ENCODE results near the gene ZNF574. TPM values are rescaled to one million over a fixed set of nuclear protein-coding genes. Genes with fewer than 3 reads are reported as not detected.

Gene ZNF574
- total RNA-seq, 1 experiment from 2014 or later: 22.4 TPM

DNA sequence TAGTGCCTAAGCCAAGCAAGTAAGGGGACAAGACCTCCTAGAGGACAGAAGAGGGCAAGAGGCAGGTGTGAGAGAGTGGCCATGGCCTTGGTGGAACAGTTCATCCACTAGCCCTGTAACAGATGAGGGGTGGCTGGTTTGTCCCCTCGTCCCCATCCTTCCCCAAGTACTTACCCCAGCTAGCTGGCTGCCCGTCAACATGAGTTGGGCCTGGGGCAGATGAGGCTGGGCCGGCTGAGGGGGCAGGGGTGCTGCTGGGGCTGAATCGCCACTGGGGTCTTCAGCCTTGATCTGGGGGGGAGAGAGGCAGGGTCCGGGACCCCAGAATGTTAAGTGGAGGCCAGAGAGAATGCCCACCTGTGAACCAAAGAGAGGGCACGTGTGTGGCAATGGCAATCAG is 41.1 kb downstream of the ZNF574 start:
- no peak overlapping the region for H3K4me3 ChIP-seq (ENCODE audit: low read depth, low read length)
- Mint-ChIP-seq H3K27ac (ENCODE audit: unreplicated experiment) (no peak overlapping the region), H3K36me3 (ENCODE audit: insufficient read depth, unreplicated experiment) (no peaks in the 10 kb centered on the region), H3K27me3 (ENCODE audit: insufficient read depth, unreplicated experiment) (no peaks in the 10 kb centered on the region), H3K4me1 (ENCODE audit: low read depth, unreplicated experiment) (no peaks in the 10 kb centered on the region), H3K4me3 (ENCODE audit: unreplicated experiment) (no peak overlapping the region), H3K9me3 (ENCODE audit: unreplicated experiment) (no peaks in the 10 kb centered on the region)
- TF ChIP-seq, protein P1, sequence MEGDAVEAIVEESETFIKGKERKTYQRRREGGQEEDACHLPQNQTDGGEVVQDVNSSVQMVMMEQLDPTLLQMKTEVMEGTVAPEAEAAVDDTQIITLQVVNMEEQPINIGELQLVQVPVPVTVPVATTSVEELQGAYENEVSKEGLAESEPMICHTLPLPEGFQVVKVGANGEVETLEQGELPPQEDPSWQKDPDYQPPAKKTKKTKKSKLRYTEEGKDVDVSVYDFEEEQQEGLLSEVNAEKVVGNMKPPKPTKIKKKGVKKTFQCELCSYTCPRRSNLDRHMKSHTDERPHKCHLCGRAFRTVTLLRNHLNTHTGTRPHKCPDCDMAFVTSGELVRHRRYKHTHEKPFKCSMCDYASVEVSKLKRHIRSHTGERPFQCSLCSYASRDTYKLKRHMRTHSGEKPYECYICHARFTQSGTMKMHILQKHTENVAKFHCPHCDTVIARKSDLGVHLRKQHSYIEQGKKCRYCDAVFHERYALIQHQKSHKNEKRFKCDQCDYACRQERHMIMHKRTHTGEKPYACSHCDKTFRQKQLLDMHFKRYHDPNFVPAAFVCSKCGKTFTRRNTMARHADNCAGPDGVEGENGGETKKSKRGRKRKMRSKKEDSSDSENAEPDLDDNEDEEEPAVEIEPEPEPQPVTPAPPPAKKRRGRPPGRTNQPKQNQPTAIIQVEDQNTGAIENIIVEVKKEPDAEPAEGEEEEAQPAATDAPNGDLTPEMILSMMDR (IDR thresholded peaks at IDR 0.05; ENCODE audit: insufficient read depth in 1 of 2, low read depth in 1 of 2, low read length in 1 of 2, severe bottlenecking in 1 of 2, unreplicated experiment in 1 of 2): no peak
- CTCF ChIA-PET: no interaction called here
- H3K9me3 ChIP-seq: no peaks in the 10 kb centered on the region
- no peaks in the 10 kb centered on the region for H3K36me3 ChIP-seq (ENCODE audit: control insufficient read depth, insufficient read depth, low read length)
- no peak for DNase-seq
- intact Hi-C loops (cut with micrococcal nuclease; ENCODE audit: unreplicated experiment): no loop called here
- H3K27me3 ChIP-seq (replicated peaks; ENCODE audit: control insufficient read depth, insufficient read depth, low read length): no peaks in the 10 kb centered on the region; the same call in 1 of the 2 replicates
- no peaks in the 10 kb centered on the region; the same call in 1 of the 2 replicates for H3K4me1 ChIP-seq
- POLR2A ChIA-PET: no interaction called here
- BruUV-seq (replicated peaks): no TSS peak

DNA sequence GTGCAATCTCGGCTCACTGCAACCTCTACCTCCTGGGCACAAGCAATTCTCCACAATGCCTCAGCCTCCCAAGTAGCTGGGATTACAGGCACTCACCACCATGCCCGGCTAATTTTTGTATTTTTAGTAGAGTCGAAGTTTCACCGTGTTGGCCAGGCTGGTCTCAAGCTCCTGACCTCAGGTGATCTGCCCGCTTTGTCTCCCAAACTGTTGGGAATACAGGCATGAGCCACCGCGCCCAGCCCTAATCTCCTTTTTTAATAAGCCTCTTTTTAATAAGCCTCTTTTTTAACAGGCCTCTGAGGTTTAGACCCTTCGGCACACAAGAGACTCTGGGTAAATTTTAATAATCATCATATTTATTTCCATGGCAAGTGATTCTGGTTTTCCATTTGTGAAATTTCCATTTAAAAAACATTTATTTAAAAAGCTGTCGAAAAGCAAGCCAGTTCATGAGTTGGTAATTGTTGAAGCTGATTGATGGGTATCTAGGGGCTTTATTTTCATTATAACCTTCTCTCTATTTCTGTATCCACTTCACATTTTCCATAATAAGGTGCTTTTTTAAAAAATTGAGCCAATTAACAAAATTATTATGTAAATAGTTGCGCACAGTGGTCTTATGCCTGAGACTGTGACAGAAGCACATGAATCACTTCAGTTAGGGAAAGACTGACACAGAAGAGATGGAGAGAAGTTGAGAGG is 44.5 kb downstream of the ZNF574 start:
- Mint-ChIP-seq H3K4me1 (ENCODE audit: low read depth, unreplicated experiment) (no peaks in the 10 kb centered on the region), H3K27ac (ENCODE audit: unreplicated experiment) (no peak overlapping the region), H3K9me3 (ENCODE audit: unreplicated experiment) (no peaks in the 10 kb centered on the region), H3K27me3 (ENCODE audit: insufficient read depth, unreplicated experiment) (peaks cover 3% of the 10 kb centered on the region), H3K4me3 (ENCODE audit: unreplicated experiment) (no peak overlapping the region), H3K36me3 (ENCODE audit: insufficient read depth, unreplicated experiment) (no peaks in the 10 kb centered on the region)
- Histone ChIP-seq H3K4me1 (no peaks in the 10 kb centered on the region), H3K4me3 (ENCODE audit: low read depth, low read length) (no peak overlapping the region), H3K36me3 (ENCODE audit: control insufficient read depth, insufficient read depth, low read length) (no peaks in the 10 kb centered on the region), H3K27me3 (replicated peaks; ENCODE audit: control insufficient read depth, insufficient read depth, low read length) (no peaks in the 10 kb centered on the region; the same call in 1 of the 2 replicates), H3K9me3 (no peaks in the 10 kb centered on the region)
- no TSS peak for BruUV-seq (replicated peaks)
- DNase-seq: no peak
- intact Hi-C loops (cut with micrococcal nuclease; ENCODE audit: unreplicated experiment): no loop called here
- TF ChIP-seq, protein P1 (IDR thresholded peaks at IDR 0.05; ENCODE audit: insufficient read depth in 1 of 2, low read depth in 1 of 2, low read length in 1 of 2, severe bottlenecking in 1 of 2, unreplicated experiment in 1 of 2): no peak
- ChIA-PET POLR2A (no interaction called here), CTCF (interaction anchor here (0.6 kb wide), 1 partner anchor 25 kb away, joined by 4 read pairs; no protein-coding TSS in a partner anchor)

DNA sequence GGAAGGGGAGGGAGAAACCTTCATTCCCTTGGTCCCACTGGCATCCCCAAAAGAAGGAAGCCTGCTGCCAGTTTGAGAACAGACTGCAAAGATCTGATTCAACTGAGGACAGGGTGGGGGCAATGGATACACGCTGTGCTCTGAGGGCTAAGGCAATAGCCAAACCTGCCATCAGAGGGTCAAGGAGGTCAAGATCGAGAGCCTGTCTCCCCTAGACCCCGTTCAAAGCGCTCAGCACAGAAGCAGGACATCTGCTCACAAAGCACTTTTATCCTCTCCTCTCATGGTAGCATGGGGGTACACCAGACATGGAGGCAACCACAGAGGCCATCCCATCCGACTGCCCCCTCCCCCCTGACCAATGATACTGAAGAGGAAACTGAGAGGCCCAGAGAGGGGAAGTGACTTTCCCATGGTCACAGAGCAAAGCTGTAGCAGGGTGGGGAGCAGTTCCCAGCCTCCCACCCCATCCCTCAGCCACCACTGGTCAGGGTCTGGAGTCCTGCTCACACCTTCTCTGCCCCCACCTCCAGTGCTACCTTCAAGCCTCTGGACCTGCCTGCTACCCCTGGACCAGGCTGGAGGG is 45.2 kb downstream of the ZNF574 start:
- BruUV-seq (replicated peaks): no TSS peak
- ChIA-PET CTCF (no interaction called here), POLR2A (no interaction called here)

More for the DNA sequence above, 45.2 kb downstream of the ZNF574 start:
- Mint-ChIP-seq H3K27me3 (ENCODE audit: insufficient read depth, unreplicated experiment) (peaks cover 5% of the 10 kb centered on the region), H3K4me3 (ENCODE audit: unreplicated experiment) (no peak overlapping the region), H3K4me1 (ENCODE audit: low read depth, unreplicated experiment) (no peaks in the 10 kb centered on the region), H3K9me3 (ENCODE audit: unreplicated experiment) (no peaks in the 10 kb centered on the region), H3K36me3 (ENCODE audit: insufficient read depth, unreplicated experiment) (no peaks in the 10 kb centered on the region), H3K27ac (ENCODE audit: unreplicated experiment) (no peak overlapping the region)
- TF ChIP-seq, protein P1 (IDR thresholded peaks at IDR 0.05; ENCODE audit: insufficient read depth in 1 of 2, low read depth in 1 of 2, low read length in 1 of 2, severe bottlenecking in 1 of 2, unreplicated experiment in 1 of 2): no peak
- intact Hi-C loops (cut with micrococcal nuclease; ENCODE audit: unreplicated experiment): no loop called here
- H3K36me3 ChIP-seq (ENCODE audit: control insufficient read depth, insufficient read depth, low read length): no peaks in the 10 kb centered on the region
- H3K9me3 ChIP-seq: no peaks in the 10 kb centered on the region
- no peaks in the 10 kb centered on the region for H3K4me1 ChIP-seq
- no peaks in the 10 kb centered on the region; the same call in 1 of the 2 replicates for H3K27me3 ChIP-seq (replicated peaks; ENCODE audit: control insufficient read depth, insufficient read depth, low read length)
- DNase-seq: no peak
- H3K4me3 ChIP-seq (ENCODE audit: low read depth, low read length): no peak overlapping the region

All from Caco-2 (cell line).